Testis (tissue), 3 donors: ENCODE results near the gene NPHP4. TPM values are rescaled to one million over a fixed set of nuclear protein-coding genes. Genes with fewer than 3 reads are reported as not detected.
"Not testable (repeated sequence)": the region's sequence is repeated elsewhere in the genome, so short reads cannot be mapped to it uniquely, and the experiment has no call there.

Source experiments
- DNase-seq: peaks from one replicate; pipeline ENCODE4 v3.0.0-alpha.2; 2019
- H3K27ac ChIP-seq, 2 donors: fragments of 200-600 bp; sonication (generic); one replicate each; pipeline ENCODE4 v1.5.1; 2019
- H3K27me3 ChIP-seq: fragments of 200-600 bp; sonication (generic); one replicate; pipeline ENCODE4 v1.5.1; 2019
- H3K36me3 ChIP-seq: fragments of 200-600 bp; sonication (generic); one replicate; pipeline ENCODE4 v1.5.1; 2017; ENCODE audit warnings: low read depth; ENCODE audit errors: missing control alignments
- H3K4me1 ChIP-seq: fragments of 200-600 bp; sonication (generic); one replicate; pipeline ENCODE4 v1.5.1; 2019
- H3K4me3 ChIP-seq, 2 donors: fragments of 200-600 bp; sonication (generic); one replicate each; pipeline ENCODE4 v1.5.1; 2017 to 2019
- H3K9me3 ChIP-seq: fragments of 200-600 bp; sonication (generic); one replicate; pipeline ENCODE4 v1.5.1; 2017
- CTCF ChIP-seq, 3 experiments: fragments of 450-650 bp in 2 of 3; fragments of 200-600 bp in 1 of 3; sonication (generic) in 1 of 3; IDR thresholded peaks; one replicate each; pipeline ENCODE4 v1.5.1; 2016 to 2019; ENCODE audit warnings: antibody characterized with exemption in 3 of 3, mild to moderate bottlenecking in 2 of 3, moderate library complexity in 1 of 3
- POLR2A ChIP-seq: fragments of 450-650 bp; IDR thresholded peaks from one replicate; pipeline ENCODE4 v1.6.1; 2017; ENCODE audit warnings: antibody characterized with exemption, mild to moderate bottlenecking, moderate library complexity
- WGBS, 2 donors: methylation state at CpG; one replicate each; pipeline ENCODE4 v1.1.5; 2018; 5-methylcytosine and 5-hydroxymethylcytosine counted together
- intact Hi-C: fragments of 100-400 bp; cut with DNase I; formaldehyde crosslinking; loops from one replicate; pipeline ENCODE4 v1.15.1; 2023; ENCODE audit warnings: low total_unique reads
- polyA plus RNA-seq: library from polyadenylated mRNA; stranded (reverse); fragments of 350-450 nt; fragmentation: Illumina TruSeq; extraction: RNeasy Lipid Tissue Mini Kit (QIAGEN cat#74804); gene quantifications from one replicate; pipeline ENCODE4 v1.2.3, GENCODE V29; 2014; ENCODE audit warnings: low read depth, low replicate concordance; ENCODE audit not compliant: insufficient read depth
- total RNA-seq, 2 donors: library from RNA; depleted of rRNA; stranded (reverse); fragments of >200 nt; gene quantifications; one replicate each; pipeline ENCODE4 v1.2.3, GENCODE V29; 2016

NPHP4 gene
- total and polyA plus RNA-seq, 3 donors from 2014 or later: 26.3 to 65.9 (median 49.4) TPM

- H3K36me3 ChIP-seq: no peaks in the 10 kb centered on the region
- no peak overlapping the region for H3K27ac ChIP-seq
- no peaks in the 10 kb centered on the region for H3K27me3 ChIP-seq
- TF ChIP-seq CTCF (IDR thresholded peaks at IDR 0.05) (no peak), POLR2A (no peak)
- no peak overlapping the region for H3K4me3 ChIP-seq
- intact Hi-C loops: no loop called here
- WGBS, 2 donors: 92 to 93% methylated on average over 4 of the region's 4 CpGs
- DNase-seq: no peak
- no peaks in the 10 kb centered on the region for H3K4me1 ChIP-seq
- no peaks in the 10 kb centered on the region for H3K9me3 ChIP-seq
Observed at GRCh38 chr1:5928714-5929400, 63.4 kb downstream of the NPHP4 start.

DNA sequence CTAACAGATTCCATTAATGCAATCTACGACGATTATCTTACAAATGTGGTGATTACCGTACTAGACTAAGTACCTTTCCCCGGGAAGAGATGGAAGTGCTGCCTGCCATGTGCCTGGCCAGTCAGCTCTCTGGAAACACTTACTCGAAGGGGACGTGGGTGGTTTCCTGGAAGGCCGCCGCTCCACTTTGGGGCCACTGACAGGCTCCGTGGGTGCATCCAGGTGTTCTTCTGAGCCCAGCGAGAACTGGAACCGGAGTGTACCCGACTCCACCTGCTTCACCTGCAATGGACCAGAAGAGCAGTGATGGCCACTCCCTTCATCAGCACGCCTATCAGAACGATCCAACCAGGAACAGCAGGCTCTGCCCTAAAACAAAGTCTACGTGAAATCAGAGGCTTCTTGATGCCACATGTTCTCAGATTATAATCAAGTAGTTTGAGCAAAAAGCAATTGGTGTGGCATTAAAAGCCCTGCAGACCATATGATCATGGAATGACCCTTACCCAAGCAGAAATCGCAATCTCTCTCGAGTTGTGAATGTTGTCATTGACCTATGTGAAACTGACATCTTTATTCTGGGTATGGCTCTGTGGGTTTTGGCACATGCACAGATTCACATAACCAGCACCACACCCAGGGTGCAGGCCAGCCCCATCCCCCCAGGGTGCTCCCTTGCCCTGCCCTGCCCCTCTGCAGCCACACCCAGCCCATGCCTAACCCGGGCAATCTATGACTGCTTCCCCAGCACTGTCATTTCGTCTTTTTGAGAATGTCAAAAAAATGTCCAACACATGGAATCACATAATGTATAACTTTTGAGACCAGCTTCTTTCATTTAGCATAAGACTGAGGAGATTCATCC is 64.5 kb downstream of the NPHP4 start:
- WGBS, 2 donors: 95 to 97% methylated on average over 18 to 19 of the region's 19 CpGs
- intact Hi-C loops: no loop called here
- peak; percentile 6 for DNase-seq
- Histone ChIP-seq H3K4me3 (no peak overlapping the region), H3K4me1 (no peaks in the 10 kb centered on the region), H3K27me3 (no peaks in the 10 kb centered on the region), H3K27ac (no peak overlapping the region), H3K9me3 (no peaks in the 10 kb centered on the region), H3K36me3 (no peaks in the 10 kb centered on the region)
- no peak for TF ChIP-seq POLR2A
- no peak for TF ChIP-seq CTCF (IDR thresholded peaks at IDR 0.05)

DNA sequence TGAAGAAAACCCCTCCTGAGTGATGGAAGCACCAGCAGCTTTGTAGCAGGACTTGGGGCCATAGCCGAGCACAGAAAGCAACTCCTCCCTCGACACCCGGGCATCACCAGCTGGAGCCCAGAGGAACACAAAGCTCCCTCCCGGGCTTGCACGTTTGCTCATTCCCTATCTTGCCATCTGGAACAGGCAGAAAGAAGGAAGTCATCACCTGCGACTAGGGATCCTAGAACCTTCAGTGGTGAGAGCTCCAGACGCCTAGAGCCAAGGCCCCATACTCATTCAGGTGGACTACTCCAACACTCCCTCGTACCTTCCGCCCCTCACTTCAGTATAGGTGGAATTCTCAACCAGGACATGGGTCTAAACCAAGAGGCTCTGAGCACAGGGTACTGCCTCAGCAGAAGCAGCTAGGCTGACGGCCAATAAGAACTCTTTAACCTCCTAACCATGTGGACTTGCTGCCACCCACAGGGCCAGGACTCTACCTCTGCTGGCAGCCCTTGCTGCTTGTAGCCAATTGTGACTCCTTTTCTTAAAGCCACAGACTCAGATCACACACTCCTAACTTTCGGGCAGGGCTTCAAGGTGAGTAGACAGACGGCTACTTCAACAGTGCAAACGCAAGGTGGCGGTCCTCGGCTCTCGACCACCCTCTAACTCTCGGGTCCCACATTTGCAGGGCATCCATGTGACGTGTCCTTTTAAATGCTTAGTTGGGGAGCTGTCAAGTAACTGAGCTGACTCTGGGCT is 65.4 kb downstream of the NPHP4 start:
- DNase-seq: peak; percentile 9
- no peaks in the 10 kb centered on the region for H3K36me3 ChIP-seq
- WGBS, 2 donors: 94 to 95% methylated on average over 16 to 18 of the region's 18 CpGs

DNA sequence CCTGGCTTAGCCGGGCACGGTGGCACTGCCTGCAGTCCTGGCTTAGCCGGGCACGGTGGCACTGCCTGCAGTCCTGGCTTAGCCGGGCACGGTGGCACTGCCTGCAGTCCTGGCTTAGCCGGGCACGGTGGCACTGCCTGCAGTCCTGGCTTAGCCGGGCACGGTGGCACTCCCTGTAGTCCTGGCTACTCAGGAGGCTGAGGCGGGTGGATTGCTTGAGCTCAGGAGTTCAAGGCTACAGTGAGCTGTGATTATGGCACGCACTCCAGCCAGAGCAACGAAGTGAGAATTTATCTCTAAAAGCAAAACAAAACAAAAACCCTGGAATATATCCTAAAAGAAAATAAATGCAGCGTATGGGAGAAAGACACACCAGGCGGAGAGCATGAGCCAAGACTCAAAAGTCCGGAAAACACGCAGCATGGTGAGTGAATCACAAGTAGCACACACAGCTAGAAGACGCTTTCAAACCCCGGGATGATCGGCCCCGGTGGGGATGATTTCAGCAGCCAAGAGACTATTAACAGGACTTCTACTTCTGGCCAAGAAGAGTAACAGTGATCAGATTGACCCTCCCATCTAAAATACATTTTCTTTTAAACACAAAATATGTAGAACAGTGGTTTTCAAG is 69.4 kb downstream of the NPHP4 start:
- H3K4me1 ChIP-seq, H3K9me3 ChIP-seq, H3K27me3 ChIP-seq, H3K27ac ChIP-seq, H3K36me3 ChIP-seq, intact Hi-C loops, H3K4me3 ChIP-seq: not testable (repeated sequence)
- DNase-seq: peak; percentile 51
- WGBS, 2 donors: 55 to 66% methylated on average over 20 to 21 of the region's 21 CpGs

More for the DNA sequence above, 65.4 kb downstream of the NPHP4 start:
- TF ChIP-seq POLR2A: no peak
- no peak for TF ChIP-seq CTCF (IDR thresholded peaks at IDR 0.05)
- intact Hi-C loops: no loop called here
- H3K4me1 ChIP-seq: no peaks in the 10 kb centered on the region
- H3K4me3 ChIP-seq: no peak overlapping the region
- no peaks in the 10 kb centered on the region for H3K27me3 ChIP-seq
- H3K9me3 ChIP-seq: no peaks in the 10 kb centered on the region
- H3K27ac ChIP-seq: no peak overlapping the region
